HFF-Myc (cell line): ENCODE measurements around the gene GPR132.
"Not testable (repeated sequence)": the region's sequence is repeated elsewhere in the genome, so short reads cannot be mapped to it uniquely, and the experiment has no call there.

Experiments used
- DNase-seq: peaks from one replicate; pipeline ENCODE4 v3.0.0-alpha.2; 2011; ENCODE audit warnings: low read depth; ENCODE audit errors: extremely low read depth
- H3K4me3 ChIP-seq: replicated peaks from 2 replicates; pipeline ENCODE4 v1.5.1; 2011; ENCODE audit warnings: low read depth, mild to moderate bottlenecking, control low read depth, low read length
- TF ChIP-seq, protein P1 (sequence below): IDR thresholded peaks from 2 replicates; pipeline ENCODE4 v1.5.1; 2012; ENCODE audit warnings: mild to moderate bottlenecking, low read depth, low read length, control low read depth; ENCODE audit errors: missing control alignments

Gene GPR132

DNA sequence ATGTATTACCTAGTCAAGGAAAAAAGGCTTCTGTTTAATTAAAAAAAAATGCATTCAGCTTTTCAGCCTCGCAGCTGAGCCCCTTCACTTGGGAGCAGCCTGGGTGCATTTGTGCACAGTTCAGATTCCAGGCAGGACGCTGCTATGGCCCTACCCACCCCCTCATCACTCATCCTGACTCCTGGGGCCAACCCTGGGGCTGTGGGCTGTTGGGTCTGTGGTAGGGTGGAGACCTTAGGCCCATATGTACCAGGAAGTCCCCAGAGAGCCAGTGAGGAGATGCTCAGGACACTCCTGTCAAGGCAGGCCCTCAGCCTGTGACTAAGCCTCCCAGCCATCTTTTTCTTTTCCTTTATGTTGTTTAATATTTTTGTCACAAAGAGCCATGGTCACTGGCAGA, 35.0 kb downstream of the GPR132 start:
- no peak overlapping the region for H3K4me3 ChIP-seq
- DNase-seq, result no peak
- TF ChIP-seq, protein P1, sequence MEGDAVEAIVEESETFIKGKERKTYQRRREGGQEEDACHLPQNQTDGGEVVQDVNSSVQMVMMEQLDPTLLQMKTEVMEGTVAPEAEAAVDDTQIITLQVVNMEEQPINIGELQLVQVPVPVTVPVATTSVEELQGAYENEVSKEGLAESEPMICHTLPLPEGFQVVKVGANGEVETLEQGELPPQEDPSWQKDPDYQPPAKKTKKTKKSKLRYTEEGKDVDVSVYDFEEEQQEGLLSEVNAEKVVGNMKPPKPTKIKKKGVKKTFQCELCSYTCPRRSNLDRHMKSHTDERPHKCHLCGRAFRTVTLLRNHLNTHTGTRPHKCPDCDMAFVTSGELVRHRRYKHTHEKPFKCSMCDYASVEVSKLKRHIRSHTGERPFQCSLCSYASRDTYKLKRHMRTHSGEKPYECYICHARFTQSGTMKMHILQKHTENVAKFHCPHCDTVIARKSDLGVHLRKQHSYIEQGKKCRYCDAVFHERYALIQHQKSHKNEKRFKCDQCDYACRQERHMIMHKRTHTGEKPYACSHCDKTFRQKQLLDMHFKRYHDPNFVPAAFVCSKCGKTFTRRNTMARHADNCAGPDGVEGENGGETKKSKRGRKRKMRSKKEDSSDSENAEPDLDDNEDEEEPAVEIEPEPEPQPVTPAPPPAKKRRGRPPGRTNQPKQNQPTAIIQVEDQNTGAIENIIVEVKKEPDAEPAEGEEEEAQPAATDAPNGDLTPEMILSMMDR, result no peak

DNA sequence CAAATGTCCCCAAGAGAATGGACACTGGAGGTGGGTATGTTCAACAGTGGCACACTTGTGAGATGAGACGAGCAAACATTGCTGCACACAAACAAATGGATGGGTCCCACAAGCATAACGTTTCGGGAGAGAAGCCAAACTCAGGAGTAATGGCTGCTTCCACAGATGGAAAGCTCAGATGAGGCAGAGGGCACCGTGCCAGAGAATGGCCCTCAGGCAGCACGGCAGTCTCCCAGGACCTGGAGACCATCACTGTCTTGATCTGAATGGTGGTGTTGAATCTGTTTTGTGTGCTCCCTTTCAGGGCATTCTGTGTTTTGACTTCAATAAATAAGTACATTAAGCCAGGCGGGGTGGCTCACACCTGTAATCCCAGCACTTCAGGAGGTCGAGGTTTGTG, 35.8 kb downstream of the GPR132 start:
- DNase-seq, result no peak
- TF ChIP-seq, protein P1, result no peak
- no peak overlapping the region for H3K4me3 ChIP-seq

DNA sequence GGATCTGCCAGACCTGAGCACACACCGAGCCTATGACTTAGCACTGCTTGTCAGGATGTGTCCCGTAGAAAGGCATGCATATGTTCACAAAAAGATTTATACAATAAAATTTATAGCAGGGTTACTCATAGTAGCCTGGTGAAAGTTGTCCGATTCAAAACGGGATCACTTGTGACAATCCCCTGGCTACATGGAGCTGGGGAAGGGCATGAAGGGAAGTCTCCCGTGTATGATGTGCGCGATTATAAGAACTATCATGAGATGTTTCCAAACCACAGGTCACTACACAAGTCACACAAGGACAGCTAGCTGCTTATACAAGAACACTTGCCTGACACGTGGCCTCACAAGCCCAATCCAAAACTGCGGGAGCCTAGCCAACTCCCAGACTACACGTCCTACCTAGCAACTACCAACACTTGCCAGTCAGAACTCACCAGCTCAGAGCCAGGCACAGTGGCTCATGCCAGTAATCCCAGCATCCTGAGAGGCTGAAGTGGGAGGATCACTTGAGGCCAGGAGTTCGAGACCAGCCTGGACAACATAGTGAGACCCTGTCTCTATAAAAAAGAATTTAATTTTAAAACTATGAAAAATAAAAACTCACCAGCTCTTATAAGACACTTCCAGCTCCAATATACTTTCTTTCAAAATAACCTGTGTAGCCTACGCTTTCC, 36.8 kb downstream of the GPR132 start:
- TF ChIP-seq, protein P1, result no peak
- DNase-seq, result no peak
- H3K4me3 ChIP-seq, result no peak overlapping the region

DNA sequence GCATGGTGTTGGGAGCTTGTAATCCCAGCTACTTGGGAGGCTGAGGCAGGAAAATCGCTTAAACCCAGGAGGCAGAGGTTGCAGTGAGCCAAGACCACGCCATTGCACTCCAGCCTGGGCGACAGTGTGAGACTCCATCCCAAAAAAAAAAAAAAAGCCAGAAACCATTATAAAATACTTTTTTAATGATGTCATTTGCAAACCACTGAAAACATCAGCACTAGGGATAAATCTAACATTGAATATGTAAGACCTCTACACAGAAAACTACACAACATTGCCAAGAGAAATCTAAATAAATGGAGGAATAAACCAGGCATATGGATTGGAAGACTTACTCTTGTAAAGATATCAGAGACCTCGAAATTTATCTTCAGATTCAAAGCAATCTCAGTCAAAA, 37.5 kb downstream of the GPR132 start:
- DNase-seq, H3K4me3 ChIP-seq: not testable (repeated sequence)

DNA sequence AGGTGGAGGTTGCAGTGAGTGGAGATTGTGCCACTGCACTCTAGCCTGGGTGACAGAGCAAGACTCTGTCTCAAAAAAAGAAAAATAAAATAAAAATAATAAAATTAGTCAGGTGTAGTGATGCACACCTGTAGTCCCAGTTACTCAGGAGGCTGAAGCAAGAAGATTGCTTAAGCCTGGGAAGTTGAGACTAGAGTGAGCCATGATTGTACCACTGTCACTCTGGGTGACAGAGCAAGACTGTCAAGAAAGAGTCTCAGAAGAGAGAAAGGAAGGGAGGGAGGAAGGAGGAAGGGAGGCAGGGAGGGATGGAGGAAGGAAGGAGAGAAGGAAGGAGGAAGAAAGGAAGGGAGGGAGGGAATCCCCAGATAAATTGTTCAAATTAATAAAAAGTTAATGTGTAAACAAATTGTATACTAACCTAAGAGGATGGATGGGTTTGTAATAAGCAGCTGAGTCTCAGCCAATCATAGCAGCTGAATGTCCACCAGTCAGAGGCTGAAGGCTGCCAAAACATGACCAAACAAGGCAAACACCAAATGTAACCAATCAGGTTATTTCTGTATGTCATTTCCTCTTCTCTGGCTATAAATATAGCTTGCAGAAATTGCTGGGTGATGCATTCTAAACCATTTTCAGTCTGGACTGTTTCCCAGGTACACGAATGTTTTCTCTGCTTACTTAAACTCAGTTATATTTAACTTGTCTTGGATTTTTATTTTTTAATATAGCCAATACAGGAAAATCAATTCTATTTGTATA, 38.2 kb downstream of the GPR132 start:
- TF ChIP-seq, protein P1, result no peak
- H3K4me3 ChIP-seq, result no peak overlapping the region
- no peak for DNase-seq

DNA sequence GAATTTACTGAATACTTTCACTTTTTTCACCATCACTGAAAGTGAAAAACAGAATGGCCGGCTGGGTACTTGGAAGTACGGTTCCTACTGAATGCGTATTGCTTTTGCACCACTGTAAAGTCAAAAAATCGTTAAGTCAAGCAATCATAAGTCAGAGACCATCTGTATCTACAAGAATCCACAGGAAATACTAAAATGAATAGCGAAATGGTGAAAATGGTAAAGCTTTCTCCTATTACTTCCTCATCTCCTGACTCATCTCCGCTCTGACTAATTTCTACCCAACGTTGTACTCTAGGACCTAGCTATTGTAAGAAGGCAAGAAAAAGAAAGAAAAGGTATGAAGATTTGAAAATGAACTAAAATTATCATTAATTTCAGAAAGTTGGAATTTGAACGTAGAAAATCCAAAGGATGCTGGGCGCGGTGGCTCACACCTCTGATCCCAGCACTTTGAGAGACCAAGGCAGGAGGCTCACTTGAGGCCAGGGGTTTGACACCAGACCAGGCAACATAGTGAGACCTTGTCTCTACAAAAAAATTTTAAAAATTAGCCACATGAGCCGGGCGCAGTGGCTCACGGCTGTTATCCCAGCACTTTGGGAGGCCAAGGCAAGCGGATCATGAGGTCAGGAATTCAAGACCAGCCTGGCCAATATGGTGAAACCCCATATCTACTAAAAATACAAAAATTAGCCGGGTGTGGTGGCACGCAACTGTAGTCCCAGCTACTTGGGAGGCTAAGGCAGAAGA, 39.0 kb downstream of the GPR132 start:
- TF ChIP-seq, protein P1, result no peak
- DNase-seq, result no peak
- no peak overlapping the region for H3K4me3 ChIP-seq

DNA sequence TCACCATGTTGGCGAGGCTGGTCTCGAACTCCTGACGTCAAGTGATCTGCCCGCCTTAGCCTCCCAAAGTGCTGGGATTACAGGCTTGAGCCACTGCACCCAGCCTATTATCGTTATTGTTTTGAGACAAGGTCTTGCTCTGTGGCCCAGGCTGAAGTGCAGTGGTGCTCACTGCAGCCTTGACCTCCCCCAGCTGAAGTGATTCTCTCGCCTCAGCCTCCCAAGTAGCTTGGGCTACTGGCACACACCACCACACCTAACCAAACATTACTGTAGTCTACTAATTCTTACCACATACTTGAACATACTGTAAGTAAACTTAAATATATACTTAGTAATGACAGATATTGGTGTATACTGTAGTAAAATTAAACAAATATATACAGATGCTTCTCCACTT, 39.8 kb downstream of the GPR132 start:
- TF ChIP-seq, protein P1, result no peak
- DNase-seq, result no peak
- no peak overlapping the region for H3K4me3 ChIP-seq
